GM12864 (cell line): Measurements from ENCODE around the gene CRK.

Experiments
- DNase-seq: peaks from one replicate; pipeline ENCODE4 v3.0.0-alpha.2; 2011; ENCODE audit warnings: low read depth
- H3K4me3 ChIP-seq: 2 replicates; pipeline ENCODE4 v1.5.1; 2011; ENCODE audit warnings: mild to moderate bottlenecking, low read depth, low read length, control low read depth
- CTCF ChIP-seq: IDR thresholded peaks from 2 replicates; pipeline ENCODE4 v1.5.1; 2011; ENCODE audit warnings: low read depth, mild to moderate bottlenecking, moderate library complexity, low read length, control low read depth, inconsistent platforms; ENCODE audit errors: missing control alignments

The CRK gene

GRCh38 chr17:1496869-1497268 is 40.8 kb upstream of the CRK start:
- DNase-seq: no peak
- no peak overlapping the region for H3K4me3 ChIP-seq
- TF ChIP-seq CTCF: no peak

- TF ChIP-seq CTCF: no peak
- DNase-seq: no peak
- H3K4me3 ChIP-seq: no peak overlapping the region
These were observed 39.4 kb upstream of the CRK start for GRCh38 chr17:1495265-1495989.

- H3K4me3 ChIP-seq: no peak overlapping the region
- no peak for TF ChIP-seq CTCF
- DNase-seq: no peak
These were observed 38.8 kb upstream of the CRK start for GRCh38 chr17:1494736-1495253.

- DNase-seq: no peak
- TF ChIP-seq CTCF: no peak
- H3K4me3 ChIP-seq: no peak overlapping the region
These were observed 38.2 kb upstream of the CRK start for GRCh38 chr17:1494203-1494602.

GRCh38 chr17:1493291-1493980 is 37.4 kb upstream of the CRK start:
- no peak for TF ChIP-seq CTCF
- no peak overlapping the region for H3K4me3 ChIP-seq
- no peak for DNase-seq

- no peak for TF ChIP-seq CTCF
These were observed 36.5 kb upstream of the CRK start, which contains the start of gene MYO1C for GRCh38 chr17:1492249-1493206. TSS of gene MYO1C (minus strand) at chr17:1492686. CDS start at chr17:1492487, 199 bp downstream.

More at GRCh38 chr17:1492249-1493206, 36.5 kb upstream of the CRK start, which contains the start of gene MYO1C:
- no peak for DNase-seq
- H3K4me3 ChIP-seq: peak within 1 kb of the TSS; percentile 65
